Thymus (tissue), 11 donors: Measurements from ENCODE around the gene RSPO4. TPM values are rescaled to one million over a fixed set of nuclear protein-coding genes. Genes with fewer than 3 reads are reported as not detected.

Experiments
- DNase-seq, 9 donors: peaks; one replicate each; pipeline ENCODE4 v3.0.0-alpha.2; 2013; ENCODE audit warnings: low spot score in 9 of 9, low read depth in 6 of 9, missing footprints in 1 of 9
- H3K27ac ChIP-seq, 2 donors: one replicate each; pipeline ENCODE4 v1.5.1; 2013; ENCODE audit warnings: control low read depth in 1 of 2, low read depth in 1 of 2, low read length in 1 of 2, mild to moderate bottlenecking in 1 of 2, moderate library complexity in 1 of 2
- H3K27me3 ChIP-seq, 2 donors: one replicate each; pipeline ENCODE4 v1.5.1; 2013; ENCODE audit warnings: low read length in 1 of 2; ENCODE audit not compliant: control insufficient read depth in 2 of 2, insufficient read depth in 1 of 2
- H3K36me3 ChIP-seq, 2 donors: one replicate each; pipeline ENCODE4 v1.5.1; 2013; ENCODE audit warnings: low read length in 1 of 2, mild to moderate bottlenecking in 1 of 2, moderate library complexity in 1 of 2; ENCODE audit not compliant: control insufficient read depth in 2 of 2, insufficient read depth in 2 of 2
- H3K4me1 ChIP-seq, 2 donors: one replicate each; pipeline ENCODE4 v1.5.1; 2013; ENCODE audit warnings: low read length in 2 of 2; ENCODE audit not compliant: control insufficient read depth in 2 of 2, insufficient read depth in 2 of 2
- H3K4me3 ChIP-seq, 2 donors: one replicate each; pipeline ENCODE4 v1.5.1; 2013; ENCODE audit warnings: low read length in 2 of 2, control low read depth in 1 of 2, mild to moderate bottlenecking in 1 of 2
- H3K9me3 ChIP-seq, 2 donors: one replicate each; pipeline ENCODE4 v1.5.1; 2013; ENCODE audit warnings: low read length in 1 of 2, mild to moderate bottlenecking in 1 of 2; ENCODE audit not compliant: control insufficient read depth in 2 of 2, insufficient read depth in 1 of 2
- WGBS: extraction: QIAGEN DNeasy Blood & Tissue Kit; methylation state at CpG from one replicate; pipeline ENCODE4 v1.1.7; 2013; 5-methylcytosine and 5-hydroxymethylcytosine counted together
- polyA plus RNA-seq: library from polyadenylated mRNA; stranded (reverse); fragments of 200-250 nt; gene quantifications from one replicate; pipeline ENCODE4 v1.2.3, GENCODE V29; 2013
- total RNA-seq: library from RNA; stranded (reverse); fragments of 120-200 nt; gene quantifications from one replicate; pipeline ENCODE4 v1.2.4, GENCODE V29; 2013
- donor health status: healthy.

RSPO4 gene
- total and polyA plus RNA-seq, 2 donors, result 0.09 TPM; not detected in 1

DNA sequence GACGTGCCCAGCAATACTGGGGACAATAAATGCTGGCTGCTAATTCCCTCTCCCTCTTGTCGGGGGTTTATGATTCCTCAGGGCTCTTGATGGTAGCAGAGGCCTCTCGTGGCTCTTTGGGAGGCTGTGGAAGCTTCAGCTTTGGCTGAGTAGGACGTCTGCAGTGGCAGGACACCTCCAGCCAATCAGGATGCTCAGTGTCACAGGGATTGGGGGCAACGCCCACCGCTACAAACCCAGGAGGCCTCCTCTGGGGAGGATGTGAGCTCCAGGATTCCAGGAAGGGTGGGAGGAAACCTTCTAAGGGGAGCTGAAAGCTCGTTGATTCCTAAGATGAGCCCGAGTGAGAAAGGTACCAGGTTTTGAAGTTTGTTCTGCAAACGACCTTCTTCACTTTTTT lies 19.4 kb downstream of the RSPO4 start:
- no peak for DNase-seq
- Histone ChIP-seq H3K36me3 (no peaks in the 10 kb centered on the region), H3K9me3 (no peaks in the 10 kb centered on the region), H3K27me3 (peaks cover 0 to 2% of the 10 kb centered on the region in 2 donors), H3K4me3 (no peak overlapping the region), H3K27ac (no peak overlapping the region), H3K4me1 (no peaks in the 10 kb centered on the region)
- WGBS, result 56% methylated on average over 9 of the region's 9 CpGs

DNA sequence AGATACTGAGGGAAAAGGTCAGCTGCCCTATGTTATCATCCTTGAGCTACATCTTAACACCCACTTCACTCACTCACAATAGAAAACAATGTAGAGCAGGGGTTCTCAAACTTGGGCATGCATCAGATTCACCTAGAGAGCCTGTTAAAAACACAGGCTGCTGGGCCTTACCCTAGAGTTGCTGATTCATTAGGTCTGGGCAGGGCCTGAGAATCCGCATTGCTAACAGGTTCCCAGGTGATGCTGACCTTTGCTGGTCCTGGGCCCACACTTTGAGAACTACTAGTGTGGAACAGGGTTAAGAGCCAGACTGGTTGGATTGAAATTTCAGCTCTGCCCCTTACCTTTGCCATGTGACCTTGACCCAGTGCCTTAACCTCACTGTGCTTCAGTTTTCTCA lies 25.1 kb downstream of the RSPO4 start:
- Histone ChIP-seq H3K4me3 (no peak overlapping the region), H3K9me3 (no peaks in the 10 kb centered on the region), H3K36me3 (no peaks in the 10 kb centered on the region), H3K4me1 (no peaks in the 10 kb centered on the region), H3K27me3 (no peaks in the 10 kb centered on the region), H3K27ac (no peak overlapping the region)
- WGBS, result 56% methylated on average over 1 of the region's 1 CpG
- no peak for DNase-seq

DNA sequence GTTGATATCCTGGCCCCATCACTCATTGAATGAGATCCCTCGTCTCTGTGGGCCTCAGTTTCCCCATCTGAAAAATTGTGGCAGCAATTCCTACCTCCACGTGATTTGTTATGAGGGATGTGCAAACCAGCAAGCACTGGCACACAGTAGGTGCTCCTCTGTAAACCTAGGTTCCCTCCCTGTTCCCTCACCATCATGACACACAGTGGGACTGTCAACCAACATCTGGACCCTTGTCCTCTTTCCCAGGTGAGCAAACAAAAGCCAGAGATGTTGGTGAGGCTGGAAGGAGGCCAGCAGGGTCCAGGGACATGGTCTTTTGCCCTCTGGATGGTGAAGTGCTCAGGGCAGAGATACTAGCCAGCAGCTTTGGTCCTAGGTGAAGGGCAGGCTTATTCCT lies 26.1 kb downstream of the RSPO4 start:
- H3K4me1 ChIP-seq, result no peaks in the 10 kb centered on the region
- H3K27ac ChIP-seq, result no peak overlapping the region
- WGBS, result 88% methylated on average over 2 of the region's 2 CpGs
- no peak overlapping the region for H3K4me3 ChIP-seq
- H3K9me3 ChIP-seq, result no peaks in the 10 kb centered on the region
- no peaks in the 10 kb centered on the region for H3K27me3 ChIP-seq
- no peak for DNase-seq
- no peaks in the 10 kb centered on the region for H3K36me3 ChIP-seq

DNA sequence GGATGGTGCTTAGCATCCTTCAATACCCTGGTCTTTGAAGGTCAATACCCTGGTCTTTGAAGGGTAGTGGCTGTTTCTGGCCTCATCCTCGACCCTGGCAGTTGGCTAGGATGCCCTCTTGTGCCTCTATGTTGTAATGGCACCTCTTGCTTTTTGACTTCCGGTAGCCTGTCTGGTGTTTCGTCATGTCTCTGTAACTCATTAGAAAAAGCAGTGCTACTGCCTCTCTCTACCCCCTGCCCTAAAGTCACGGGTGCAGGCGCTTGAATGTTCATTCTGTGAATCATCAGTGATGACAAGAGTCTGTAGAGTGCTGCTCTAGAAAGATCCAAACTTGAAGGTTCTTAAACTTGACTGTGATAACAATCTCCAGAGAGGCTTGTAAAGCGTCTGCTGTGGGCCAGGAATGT lies 28.3 kb downstream of the RSPO4 start:
- H3K27me3 ChIP-seq, result no peaks in the 10 kb centered on the region
- no peaks in the 10 kb centered on the region for H3K9me3 ChIP-seq
- H3K4me3 ChIP-seq, result no peak overlapping the region
- WGBS, result 38% methylated on average over 6 of the region's 6 CpGs
- peak in 5 of 9 donors; percentile 3 to 51 (median 20) for DNase-seq
- H3K36me3 ChIP-seq, result no peaks in the 10 kb centered on the region
- no peaks in the 10 kb centered on the region for H3K4me1 ChIP-seq
- H3K27ac ChIP-seq, result no peak overlapping the region

DNA sequence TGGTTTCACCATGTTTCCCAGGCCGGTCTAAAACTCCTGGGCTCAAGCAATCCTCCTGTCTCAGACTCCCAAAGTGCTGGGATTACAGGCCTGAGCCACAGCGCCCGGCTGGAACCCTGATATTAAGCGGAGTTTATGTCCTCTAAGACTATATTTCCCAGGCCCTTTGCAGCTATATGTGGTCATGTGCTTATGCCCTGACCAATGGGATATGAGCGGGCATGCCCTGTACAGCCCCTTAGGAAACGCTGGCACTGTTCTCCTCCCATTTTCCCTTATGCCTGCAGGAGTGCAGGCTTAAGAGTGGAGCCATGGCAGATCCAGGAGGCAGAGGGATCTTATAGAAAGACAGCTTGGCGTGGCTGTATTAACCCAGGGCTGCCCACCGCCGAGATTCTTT lies 29.9 kb downstream of the RSPO4 start:
- Histone ChIP-seq H3K27ac (no peak overlapping the region), H3K4me1 (no peaks in the 10 kb centered on the region), H3K4me3 (no peak overlapping the region), H3K36me3 (no peaks in the 10 kb centered on the region), H3K27me3 (no peaks in the 10 kb centered on the region), H3K9me3 (no peaks in the 10 kb centered on the region)
- 96% methylated on average over 9 of the region's 9 CpGs for WGBS
- no peak for DNase-seq

DNA sequence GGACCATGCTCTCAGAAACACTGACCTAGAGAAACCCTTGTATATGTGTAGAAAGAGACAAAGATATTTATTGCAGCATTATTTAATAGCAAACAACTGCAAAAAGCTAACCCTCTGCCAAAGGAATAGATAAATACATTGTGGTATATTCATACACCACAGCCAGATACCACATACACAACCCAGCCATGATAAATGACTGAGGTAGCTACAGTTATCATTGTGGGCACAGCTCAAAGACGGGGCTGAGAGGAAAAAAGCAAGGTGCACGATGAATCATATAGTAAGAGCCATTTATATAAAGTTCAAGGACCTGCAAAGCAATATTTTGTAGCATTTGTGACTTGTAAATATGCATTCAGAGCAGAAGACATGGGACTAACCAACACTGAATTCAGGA lies 30.8 kb downstream of the RSPO4 start:
- H3K9me3 ChIP-seq, result no peaks in the 10 kb centered on the region
- 88% methylated on average over 2 of the region's 2 CpGs for WGBS

DNA sequence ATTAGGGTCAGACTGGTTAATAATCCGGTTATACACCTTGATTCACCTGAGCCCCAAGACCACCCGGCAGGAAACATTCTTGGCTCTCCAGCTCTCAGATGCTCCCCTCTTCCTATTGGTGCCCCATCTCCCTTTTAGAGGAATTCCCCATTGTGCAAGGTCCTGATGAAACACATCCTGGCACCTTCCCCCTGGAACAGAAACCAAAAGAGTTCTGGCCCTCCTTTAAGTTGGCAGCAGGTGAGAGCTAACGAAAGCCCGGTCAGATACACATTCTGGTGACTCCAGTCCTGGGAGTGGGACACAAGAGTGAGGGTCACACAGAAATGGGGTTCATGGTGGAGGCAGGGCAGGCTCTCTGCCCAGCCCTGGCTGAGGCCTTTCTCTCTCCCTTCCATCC lies 32.2 kb downstream of the RSPO4 start:
- Histone ChIP-seq H3K36me3 (no peaks in the 10 kb centered on the region), H3K4me3 (no peak overlapping the region), H3K27ac (no peak overlapping the region), H3K9me3 (no peaks in the 10 kb centered on the region), H3K4me1 (no peaks in the 10 kb centered on the region), H3K27me3 (no peaks in the 10 kb centered on the region)
- WGBS, result 89% methylated on average over 4 of the region's 4 CpGs
- DNase-seq, result no peak

More for the DNA sequence above, 30.8 kb downstream of the RSPO4 start:
- Histone ChIP-seq H3K27me3 (no peaks in the 10 kb centered on the region), H3K4me1 (no peaks in the 10 kb centered on the region), H3K4me3 (no peak overlapping the region), H3K36me3 (no peaks in the 10 kb centered on the region), H3K27ac (no peak overlapping the region)
- DNase-seq, result no peak

DNA sequence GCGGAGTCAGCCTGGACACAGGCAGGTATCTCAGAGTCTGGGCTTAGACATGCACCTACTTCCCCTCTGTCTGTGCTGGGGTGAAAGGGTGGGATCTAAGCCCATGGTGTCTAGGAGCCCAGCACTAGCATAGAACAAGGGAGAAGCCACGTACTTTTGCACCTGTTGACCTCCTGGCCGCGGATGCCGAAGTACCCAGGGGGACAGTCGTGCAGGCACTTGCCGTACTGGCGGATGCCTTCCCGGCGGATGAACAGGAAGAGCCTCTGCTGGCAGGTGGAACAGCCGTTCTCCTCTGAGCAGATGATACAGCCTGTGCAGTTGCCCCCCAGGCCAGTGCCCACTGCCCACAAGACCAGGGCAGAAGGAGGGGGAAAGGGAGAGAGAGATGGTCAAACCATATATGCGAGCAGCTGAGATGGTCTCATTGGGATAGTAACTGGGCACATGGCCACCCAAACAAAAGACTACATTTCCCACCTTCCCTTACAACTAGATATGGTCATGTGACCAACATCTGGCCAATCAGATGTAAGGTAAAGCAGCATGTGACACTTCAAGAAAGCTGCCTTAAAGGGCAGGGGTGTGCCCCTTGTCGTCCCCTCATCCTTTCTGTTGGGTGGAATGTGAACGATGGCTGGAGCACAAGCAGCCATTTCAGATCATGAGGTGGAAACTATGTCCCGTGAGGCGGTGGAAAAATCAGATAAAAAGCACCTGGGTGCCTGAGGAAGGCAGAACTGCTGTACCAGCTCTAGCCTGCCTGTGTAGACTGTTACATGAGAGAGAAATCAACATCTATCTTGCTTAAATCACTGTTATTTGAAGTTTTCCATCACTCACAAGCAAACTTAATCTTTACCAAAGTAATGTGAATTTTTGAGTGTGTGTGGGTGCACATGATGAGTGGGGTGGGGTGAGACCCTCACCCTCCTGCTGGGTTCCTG lies 34.0 kb downstream of the RSPO4 start:
- H3K4me3 ChIP-seq, result no peak overlapping the region
- no peaks in the 10 kb centered on the region for H3K4me1 ChIP-seq
- WGBS, result 95% methylated on average over 16 of the region's 16 CpGs
- H3K9me3 ChIP-seq, result no peaks in the 10 kb centered on the region
- H3K27ac ChIP-seq, result no peak overlapping the region
- peak in 2 of 9 donors; percentile 5 to 37 for DNase-seq
- H3K36me3 ChIP-seq, result no peaks in the 10 kb centered on the region
- no peaks in the 10 kb centered on the region for H3K27me3 ChIP-seq

DNA sequence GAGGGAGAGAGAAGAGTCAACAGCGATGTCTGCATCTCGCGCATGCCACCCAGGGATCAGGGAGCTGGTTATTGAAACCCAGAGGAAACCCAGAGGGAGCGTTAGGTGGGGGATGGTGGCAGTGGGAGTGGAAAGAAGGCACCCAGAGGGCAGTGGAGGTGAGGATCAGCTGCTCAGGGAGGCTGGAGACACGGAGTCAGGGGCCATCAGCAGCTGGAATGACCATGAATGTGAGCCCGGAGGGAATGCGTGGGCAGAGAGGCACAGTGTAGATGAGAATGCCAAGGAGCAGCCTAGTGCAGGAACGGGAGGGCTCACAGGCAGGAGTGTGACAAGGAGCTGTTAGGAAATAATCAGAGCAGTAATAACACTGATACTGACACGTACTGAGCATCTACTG lies 36.2 kb downstream of the RSPO4 start:
- Histone ChIP-seq H3K27me3 (no peaks in the 10 kb centered on the region), H3K9me3 (no peaks in the 10 kb centered on the region), H3K36me3 (no peaks in the 10 kb centered on the region), H3K4me1 (no peaks in the 10 kb centered on the region), H3K4me3 (no peak overlapping the region), H3K27ac (no peak overlapping the region)
- 94% methylated on average over 9 of the region's 9 CpGs for WGBS
- DNase-seq, result no peak
